GM19240 (cell line): ENCODE results near the gene NR2F6.
A peak's percentile ranks its signal among the peaks of the same experiment; 100 is the strongest.
"Not testable (repeated sequence)": the region's sequence is repeated elsewhere in the genome, so short reads cannot be mapped to it uniquely, and the experiment has no call there.

Experiments
- DNase-seq: peaks from one replicate; pipeline ENCODE4 v3.0.0; 2011; ENCODE audit warnings: low spot score; ENCODE audit not compliant: insufficient read length

Gene NR2F6

DNA sequence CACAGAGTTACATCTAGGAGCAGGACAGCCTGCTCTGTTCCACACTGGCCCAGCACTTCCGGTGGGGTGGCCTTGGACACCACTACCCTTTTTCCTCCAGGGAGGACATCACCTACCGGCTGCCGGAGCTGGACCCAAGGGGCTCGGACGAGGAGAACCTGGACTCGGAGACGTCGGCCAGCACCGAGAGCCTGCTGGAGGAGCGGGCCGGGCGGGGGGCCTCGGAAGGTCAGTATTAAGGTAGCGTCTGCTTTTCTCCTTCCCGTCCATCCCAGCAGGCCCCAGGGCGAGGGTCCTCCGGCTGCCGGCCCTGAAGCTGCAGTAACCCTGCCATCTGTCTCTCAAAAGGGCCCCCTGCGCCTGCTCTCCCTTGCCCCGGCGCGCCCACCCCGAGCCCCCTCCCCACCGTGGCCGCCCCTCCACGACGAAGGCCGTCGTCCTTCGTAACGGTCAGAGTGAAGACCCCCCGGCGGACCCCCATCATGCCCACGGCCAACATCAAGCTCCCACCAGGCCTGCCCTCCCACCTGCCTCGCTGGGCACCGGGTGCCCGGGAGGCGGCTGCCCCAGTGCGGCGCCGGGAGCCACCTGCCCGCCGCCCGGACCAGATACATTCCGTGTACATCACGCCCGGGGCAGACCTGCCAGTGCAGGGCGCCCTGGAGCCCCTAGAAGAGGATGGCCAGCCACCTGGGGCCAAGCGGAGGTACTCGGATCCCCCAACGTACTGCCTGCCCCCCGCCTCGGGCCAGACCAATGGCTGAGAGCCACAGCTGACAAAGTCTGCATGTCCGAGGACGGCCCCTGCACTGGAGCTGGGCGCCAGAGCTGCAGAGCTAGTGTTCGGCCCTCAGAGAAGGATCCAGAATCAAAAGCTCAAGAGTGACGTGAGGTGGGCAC, 33.9 kb downstream of the NR2F6 start:
- no peak for DNase-seq

DNA sequence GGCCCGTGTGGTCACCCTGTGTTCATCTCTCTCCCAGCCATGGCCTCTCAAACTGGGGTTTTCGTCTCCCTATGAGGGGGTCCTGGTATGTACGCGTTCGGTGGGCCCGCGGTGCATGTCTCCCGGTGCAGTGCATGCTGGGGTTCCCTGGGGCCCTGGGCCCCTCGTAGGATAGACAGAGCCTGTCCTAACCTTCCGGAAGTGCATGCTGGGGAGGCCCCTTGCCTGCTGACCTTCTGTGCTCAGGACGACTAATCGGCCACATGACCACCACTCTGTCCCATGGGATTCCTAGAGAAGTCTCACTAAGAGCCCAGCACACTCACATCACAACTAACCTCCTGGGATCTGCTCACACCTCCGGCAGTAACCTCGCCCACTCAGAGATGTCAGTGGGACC, 35.4 kb downstream of the NR2F6 start:
- DNase-seq = no peak

DNA sequence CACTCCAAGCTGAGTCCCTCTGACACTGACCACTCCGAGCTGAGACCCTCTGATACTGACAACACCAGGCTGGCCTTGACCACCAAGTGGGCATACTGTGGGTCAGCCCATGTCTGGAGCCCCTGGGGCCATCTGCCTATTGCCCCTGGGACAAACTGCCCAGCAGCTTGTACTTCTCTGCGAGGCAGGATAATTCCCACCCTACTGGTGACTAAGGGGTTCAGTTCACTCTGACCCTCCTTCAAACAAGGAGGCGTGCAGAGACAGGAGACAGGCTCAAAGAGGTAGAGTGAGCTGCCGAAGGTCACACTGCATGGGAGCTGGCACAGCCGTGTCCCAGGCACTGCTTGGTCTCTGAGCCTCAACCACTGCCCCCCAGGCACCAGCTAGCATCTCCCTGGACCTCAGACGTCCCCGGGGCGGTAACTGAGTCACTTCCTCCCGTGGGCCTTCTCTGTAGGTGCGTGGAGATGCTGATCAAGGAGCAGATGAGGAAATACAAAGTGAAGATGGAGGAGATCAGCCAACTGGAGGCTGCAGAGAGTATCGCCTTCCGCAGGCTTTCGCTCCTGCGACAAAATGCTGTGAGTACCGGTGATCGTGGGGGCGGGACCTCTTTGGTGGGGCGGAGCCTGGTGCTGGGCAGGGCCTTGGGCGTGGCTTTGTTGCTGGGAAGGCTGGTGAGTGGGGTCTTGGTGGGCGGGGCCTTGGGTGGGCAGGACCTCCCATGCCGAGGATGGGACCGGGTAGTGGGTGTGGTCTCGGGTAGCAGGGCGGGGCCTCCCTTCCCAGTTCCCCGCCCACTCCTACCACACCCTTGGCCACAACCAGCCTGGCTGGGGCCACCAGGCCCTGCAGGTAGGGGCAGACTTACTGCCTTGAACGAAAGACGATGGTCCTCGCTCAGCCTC, 36.3 kb downstream of the NR2F6 start:
- peak; percentile 56 for DNase-seq

DNA sequence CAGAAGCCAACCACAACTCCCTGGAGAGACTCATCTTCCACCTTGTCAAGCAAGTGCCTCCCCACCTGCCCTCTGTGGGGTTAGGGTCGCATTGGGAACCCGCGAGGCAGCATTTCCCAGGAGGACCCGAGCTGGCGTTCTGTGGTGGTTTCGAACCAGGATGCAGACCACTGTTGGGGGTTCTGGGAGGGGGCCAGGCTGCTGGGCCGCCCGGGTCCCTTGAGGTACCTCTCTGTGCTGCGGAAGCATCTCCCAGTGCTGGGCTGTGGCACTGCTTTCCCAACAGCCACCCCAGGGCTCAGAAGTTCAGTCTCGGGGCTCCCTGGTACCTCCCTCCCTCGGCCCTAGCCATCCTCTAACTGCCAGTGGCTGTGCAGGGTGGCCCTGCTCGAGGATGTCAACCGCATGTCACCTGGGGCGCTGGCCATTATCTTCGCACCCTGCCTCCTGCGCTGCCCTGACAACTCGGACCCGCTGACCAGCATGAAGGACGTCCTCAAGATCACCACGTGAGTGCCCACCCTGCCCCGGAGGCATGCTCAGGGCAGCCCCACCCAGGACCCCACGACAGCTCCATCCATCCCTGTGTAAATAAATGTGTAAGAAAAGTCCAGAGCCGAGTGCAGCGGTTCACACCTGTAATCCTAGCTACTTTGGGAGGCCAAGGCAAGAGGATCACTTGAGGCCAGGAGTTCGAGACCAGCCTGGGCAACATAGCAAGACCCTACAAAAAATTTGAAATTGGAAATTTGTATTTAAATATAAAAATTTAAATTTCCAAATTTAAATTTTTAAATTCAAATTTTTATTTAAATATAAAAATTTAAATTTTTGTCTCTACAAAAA, 38.8 kb downstream of the NR2F6 start:
- DNase-seq = no peak

DNA sequence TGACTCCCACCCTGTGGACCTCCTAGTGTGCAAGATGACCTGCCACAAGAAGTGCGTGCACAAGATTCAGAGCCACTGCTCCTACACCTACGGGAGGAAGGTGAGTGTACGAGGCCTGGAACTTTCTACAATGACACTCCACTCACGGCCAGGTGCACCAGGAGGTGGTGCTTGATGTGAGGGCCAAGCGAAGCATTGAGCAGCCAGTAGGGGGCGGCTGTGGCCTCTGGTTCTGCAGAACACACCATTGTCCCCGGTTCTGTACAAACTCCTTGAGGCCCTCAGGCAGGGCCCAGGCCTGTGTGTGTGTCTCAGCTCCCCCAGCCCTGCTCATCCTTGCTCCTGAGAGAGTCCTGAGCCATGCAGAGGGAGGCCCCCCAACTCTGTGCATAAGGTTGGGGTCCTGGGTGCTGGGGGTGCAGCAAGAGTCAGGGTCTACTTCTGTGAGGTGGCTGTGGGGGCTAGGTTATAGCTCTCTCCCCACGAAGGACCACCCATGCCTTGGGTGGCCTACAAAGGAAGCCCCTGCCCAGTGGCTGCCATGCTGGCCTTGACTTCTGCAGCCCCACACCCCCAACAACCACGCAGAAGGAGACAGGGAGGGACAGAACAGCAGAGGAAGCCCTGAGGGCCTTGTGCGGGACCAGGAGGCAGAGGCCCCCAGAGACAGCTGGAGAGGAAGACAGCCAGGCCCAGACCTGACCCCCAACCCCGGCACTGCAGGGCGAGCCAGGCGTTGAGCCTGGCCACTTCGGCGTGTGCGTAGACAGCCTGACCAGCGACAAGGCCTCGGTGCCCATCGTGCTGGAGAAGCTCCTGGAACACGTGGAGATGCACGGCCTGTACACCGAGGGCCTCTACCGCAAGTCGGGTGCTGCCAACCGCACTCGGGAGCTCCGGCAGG, 40.2 kb downstream of the NR2F6 start:
- DNase-seq = no peak

DNA sequence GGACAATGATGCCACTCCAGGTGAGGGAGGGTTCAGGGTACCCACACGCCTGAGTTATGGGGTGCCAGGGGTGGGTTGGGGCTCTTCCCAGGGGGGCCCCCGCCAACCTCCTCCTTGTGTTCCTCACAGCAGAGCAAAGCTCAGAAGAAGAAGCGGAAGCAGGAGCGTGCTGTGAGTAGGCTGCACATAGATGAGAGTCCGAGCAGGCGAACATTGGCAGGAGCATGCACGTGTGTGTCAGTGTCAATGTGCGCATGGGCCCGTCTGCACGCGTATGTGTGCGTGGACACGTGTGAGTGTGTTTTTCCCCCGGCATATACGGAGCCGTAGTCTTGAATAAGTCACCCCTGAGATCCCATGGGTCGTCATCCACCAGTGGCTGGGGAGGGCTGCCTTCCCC, 43.0 kb downstream of the NR2F6 start:
- DNase-seq = no peak

DNA sequence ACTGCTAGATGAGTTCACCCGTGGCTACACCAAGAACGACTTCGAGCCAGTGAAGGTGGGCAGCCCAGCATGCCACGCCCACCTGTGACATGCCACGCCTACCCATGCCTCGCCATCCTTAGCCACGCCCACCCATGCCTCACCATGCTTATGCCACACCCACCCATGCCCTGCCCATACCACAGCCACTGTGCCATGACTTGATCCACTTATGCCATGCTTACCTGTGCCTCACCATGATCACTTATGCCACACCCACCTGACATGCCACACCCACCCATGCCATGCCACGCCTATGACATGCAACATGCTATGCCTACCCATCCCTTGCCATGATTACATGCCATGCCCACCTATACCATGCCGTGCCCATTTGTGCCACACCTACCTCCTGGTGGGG, 43.5 kb downstream of the NR2F6 start:
- no peak for DNase-seq

DNA sequence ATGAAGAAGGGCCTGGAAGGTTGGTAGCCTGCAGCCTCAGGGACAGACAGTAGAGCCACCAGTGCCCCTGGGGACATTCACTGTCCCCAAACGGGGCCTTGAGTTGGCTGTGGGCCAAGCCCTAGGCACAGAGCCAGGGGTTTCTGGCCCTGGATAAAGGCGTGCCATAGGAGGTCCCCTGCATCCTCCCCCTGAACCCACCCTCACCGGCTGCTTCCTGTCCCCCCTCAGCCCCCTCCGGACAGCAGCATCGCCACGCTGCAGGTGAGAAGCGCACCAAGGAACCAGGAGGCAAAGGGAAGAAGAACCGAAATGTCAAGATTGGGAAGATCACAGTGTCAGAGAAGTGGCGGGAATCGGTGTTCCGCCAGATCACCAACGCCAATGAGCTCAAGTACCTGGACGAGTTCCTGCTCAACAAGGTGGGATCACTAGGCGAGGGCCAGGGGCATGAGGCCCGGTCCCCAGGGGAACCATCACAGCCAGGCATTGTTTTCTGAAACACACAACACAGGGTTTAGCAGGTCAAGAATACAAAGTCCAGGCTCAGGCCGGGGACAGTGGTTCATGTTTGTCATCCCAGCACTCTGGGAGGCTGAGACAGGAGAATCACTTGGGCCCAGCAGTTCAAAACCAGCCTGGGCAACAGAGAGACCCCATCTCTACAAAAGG, 45.2 kb downstream of the NR2F6 start:
- DNase-seq = no peak

DNA sequence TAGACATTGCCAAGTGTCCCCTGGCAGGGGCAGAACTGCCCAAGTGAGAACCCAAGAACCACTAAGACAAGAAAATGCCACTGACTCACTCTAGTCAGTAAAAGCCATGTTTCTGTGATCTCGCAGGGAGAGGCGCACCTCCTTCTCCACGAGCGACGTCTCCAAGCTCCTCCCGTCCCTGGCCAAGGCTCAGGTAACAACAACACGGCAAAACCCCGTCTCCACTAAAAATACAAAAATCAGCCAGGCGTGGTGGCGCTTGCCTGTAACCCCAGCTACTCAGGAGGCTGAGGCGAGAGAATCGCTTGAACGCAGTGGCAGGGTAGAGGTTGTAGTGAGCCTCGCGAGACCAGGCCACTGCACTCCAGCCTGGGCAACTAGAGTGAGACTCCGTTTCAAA, 48.1 kb downstream of the NR2F6 start:
- DNase-seq = no peak

DNA sequence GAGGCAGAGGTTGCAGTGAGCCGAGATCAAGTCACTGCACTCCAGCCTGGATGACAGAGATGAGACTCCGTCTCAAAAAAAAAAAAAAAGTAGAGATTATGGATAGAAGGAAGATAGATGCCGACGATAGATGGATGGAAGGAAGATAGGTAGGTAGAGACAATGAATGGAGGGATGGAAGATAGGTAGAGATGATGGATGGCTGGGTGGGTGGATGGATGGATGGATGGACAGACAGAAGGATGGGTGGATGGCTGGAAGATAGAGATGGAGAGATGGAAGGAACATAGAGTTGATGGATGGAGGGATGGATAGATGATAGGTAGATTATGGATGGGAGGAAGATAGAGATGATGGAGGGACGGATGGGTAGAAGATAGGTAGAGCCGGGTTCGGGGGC, 49.1 kb downstream of the NR2F6 start:
- DNase-seq = no peak

DNA sequence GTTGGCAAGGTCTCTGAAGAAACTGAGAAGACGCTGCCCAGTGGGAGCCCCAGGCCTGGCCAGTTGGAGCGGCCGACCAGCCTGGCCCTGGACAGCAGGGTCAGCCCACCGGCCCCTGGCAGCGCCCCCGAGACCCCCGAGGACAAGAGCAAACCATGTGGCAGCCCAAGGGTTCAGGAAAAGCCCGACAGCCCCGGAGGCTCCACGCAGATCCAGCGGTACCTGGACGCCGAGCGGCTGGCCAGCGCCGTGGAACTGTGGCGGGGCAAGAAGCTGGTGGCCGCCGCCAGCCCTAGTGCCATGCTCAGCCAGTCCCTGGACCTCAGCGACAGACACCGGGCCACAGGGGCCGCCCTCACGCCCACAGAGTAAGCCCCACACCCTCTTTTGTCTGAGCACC, 50.6 kb downstream of the NR2F6 start:
- no peak for DNase-seq

DNA sequence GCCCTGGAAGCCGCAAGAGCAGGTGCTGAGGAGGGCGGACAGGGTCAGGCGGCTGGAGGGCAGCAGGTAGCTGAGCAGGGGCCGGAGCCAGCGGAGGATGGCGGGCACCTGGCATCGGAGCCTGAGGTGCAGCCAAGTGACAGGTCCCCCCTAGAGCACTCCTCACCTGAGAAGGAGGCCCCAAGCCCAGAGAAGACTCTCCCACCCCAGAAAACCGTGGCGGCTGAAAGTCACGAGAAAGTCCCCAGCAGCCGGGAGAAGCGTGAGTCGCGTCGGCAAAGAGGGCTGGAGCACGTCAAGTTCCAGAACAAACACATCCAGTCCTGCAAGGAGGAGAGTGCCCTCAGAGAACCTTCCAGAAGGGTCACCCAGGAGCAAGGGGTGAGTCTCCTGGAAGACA, 51.1 kb downstream of the NR2F6 start:
- DNase-seq = no peak

DNA sequence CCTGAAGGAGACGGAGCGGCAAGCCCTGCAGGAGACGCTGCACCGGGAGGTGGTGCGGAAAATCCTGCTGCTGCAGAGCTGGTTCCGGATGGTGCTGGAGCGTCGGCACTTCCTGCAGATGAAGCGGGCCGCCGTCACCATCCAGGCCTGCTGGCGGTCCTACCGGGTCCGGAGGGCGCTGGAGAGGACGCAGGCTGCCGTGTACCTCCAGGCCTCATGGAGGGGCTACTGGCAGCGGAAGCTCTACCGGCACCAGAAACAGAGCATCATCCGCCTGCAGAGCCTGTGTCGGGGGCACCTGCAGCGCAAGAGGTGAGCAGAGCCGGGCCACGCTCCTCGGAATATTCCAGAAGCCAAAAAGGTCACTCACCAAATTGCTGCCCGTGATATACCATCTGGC, 53.0 kb downstream of the NR2F6 start:
- no peak for DNase-seq

DNA sequence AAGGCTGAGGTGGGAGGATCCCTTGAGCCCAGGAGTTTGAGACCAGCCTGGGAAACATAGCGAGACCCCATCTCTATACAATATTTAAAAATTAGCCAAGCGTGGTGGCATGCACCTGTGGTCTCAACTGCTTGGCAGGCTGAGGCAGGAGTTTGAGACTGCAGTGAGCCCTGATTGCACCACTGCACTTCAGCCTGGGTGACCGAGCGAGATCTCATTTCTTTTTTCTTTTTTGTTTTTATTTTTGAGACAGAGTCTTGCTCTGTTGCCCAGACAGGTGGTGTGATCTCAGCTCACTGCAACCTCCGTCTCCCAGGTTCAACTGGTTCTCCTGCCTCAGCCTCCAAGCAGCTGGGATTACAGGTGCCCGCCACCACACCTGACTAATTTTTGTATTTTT, 54.0 kb downstream of the NR2F6 start:
- DNase-seq = not testable (repeated sequence)

DNA sequence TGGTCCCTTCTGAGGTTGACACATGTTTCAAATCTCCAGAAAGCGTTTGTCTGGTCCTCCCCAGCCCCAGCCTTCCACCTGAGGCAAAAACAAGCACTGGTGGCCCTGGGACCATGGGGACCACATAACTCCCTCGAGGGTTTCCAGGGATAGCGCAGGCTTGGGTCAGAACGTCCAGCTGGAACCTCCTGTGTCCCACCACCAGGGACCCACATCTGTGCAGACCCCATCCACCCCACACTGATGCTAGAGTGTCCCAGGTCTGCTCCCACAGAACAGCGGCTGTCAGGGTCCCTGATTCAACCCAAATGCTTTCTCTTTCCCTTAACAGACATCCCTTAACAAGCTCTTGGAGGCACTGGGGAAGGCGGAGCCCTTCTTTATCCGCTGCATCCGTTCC, 60.1 kb downstream of the NR2F6 start:
- no peak for DNase-seq

DNA sequence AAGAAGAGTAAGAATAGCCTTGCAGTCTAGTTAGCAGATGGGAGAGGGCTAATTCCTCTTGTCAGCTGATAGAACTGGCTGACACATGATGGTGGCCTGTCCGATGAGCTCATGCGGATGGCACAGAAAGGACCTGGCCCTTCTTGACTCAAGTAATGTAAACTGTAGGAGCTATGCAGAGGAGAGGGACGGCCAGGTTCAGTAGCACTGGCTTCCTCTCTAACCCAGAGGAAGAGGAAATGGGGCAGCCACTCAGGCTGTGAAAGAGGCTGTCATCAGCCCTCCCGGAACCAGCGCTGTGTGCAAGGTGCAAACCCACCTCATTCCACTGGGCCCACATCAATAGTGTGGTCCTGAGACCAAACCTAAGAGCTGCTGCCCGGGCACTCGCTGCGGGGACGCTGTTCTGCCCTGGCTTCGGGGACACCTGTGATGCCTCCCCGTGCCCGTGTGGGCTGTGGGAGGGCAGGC, 61.3 kb downstream of the NR2F6 start:
- no peak for DNase-seq

DNA sequence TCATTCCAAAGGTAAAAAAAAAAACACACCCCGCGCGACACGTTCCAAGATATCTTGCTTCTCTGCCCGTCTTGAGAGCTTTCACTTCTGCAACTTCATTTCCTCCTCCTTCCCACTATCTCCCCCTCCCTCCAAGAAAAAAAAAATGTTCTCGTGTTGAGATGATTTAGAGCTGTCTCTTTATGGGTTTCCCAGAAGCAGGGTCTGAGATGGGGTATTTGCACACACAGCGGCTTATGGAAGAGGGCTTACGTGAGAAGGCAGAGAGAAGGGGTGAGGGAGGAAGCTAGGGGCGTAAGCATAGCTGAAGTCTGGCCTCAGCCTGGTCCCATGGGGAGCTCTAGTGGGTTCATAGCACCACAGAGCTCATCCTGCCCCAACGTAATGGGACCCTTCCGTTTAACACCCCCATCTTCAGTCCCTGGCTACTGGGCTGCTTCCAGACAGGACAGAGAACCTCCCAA, 61.8 kb downstream of the NR2F6 start:
- DNase-seq = no peak

DNA sequence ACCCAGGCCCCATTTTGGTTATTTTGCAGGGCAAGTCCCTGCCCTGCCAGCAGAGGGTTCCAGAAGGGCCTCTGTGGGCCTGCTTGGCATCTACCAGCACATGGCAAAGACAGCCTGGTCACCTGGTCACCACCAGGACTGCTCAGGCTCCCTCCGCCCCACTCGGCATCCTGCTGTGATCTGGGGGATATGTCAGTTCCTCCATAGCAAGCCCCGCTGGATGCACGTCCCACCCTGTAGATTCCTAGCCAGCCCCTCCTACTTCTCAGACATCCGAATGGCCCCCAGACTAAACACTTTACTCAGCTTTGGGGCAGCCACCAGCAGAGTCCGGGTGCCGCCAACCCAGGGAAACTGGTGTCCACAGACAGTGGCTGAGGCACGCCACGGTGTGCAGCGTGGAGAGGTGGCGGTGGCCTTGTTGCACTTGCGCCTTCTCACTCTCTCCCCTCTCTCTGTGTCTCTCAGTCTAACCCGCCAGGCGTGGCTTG, 62.4 kb downstream of the NR2F6 start:
- no peak for DNase-seq
